WTC11 (cell line): ENCODE measurements around the gene MYLK4. TPM values are rescaled to one million over a fixed set of nuclear protein-coding genes. Genes with fewer than 3 reads are reported as not detected.

Experiments
- ATAC-seq: fragments of 200-7000 bp; cut with Tn5 transposase; 2 replicates; pipeline ENCODE4 v1.10.0; 2021; ENCODE audit warnings: mild to moderate bottlenecking, moderate library complexity
- CTCF ChIA-PET: fragments of 300-600 bp; sonication (Branson Sonifier 250); formaldehyde crosslinking; loops from one replicate; lab custom pipeline; 2021; ENCODE audit warnings: antibody characterized with exemption; lab: Charles Lee
- POLR2A ChIA-PET: fragments of 350-600 bp; sonication (Branson Sonifier 250); formaldehyde crosslinking; loops from one replicate; lab custom pipeline; 2021; ENCODE audit warnings: antibody characterized with exemption; lab: Charles Lee
- DNase-seq: peaks from one replicate; pipeline ENCODE4 v3.0.0; 2021; ENCODE audit warnings: low spot score
- H3K27ac Mint-ChIP-seq: 2 replicates; pipeline ENCODE4 v1.8.0; 2021; ENCODE audit warnings: mixed read lengths
- H3K27me3 Mint-ChIP-seq: 2 replicates; pipeline ENCODE4 v1.8.0; 2021; ENCODE audit warnings: low read depth, mild to moderate bottlenecking, moderate library complexity, mixed read lengths
- H3K36me3 Mint-ChIP-seq: 2 replicates; pipeline ENCODE4 v1.8.0; 2021; ENCODE audit warnings: mixed read lengths
- H3K4me1 Mint-ChIP-seq: 2 replicates; pipeline ENCODE4 v1.8.0; 2022; ENCODE audit warnings: mixed read lengths
- H3K4me3 Mint-ChIP-seq: 2 replicates; pipeline ENCODE4 v1.8.0; 2021; ENCODE audit warnings: mild to moderate bottlenecking, moderate library complexity, mixed read lengths
- H3K9me3 Mint-ChIP-seq: 2 replicates; pipeline ENCODE4 v1.8.0; 2021; ENCODE audit warnings: mixed read lengths
- ATF6 ChIP-seq: sonication (generic); formaldehyde crosslinking; IDR thresholded peaks from 2 replicates; pipeline ENCODE4 v1.8.1; 2023; ENCODE audit warnings: mild to moderate bottlenecking, missing genetic modification reagents
- CREB1 ChIP-seq: sonication (generic); formaldehyde crosslinking; IDR thresholded peaks from 2 replicates; pipeline ENCODE4 v1.8.0; 2023; ENCODE audit warnings: mild to moderate bottlenecking, missing genetic modification reagents
- EMX1 ChIP-seq: fragments of 250-450 bp; sonication (Bioruptor Pico); IDR thresholded peaks from 2 replicates; pipeline ENCODE4 v1.8.0; 2021; ENCODE audit warnings: mild to moderate bottlenecking
- GABPB1 ChIP-seq: sonication (generic); formaldehyde crosslinking; IDR thresholded peaks from 2 replicates; pipeline ENCODE4 v1.8.1; 2023; ENCODE audit warnings: mild to moderate bottlenecking, missing genetic modification reagents
- JAZF1 ChIP-seq: fragments of 250-450 bp; sonication (Bioruptor Pico); IDR thresholded peaks from 2 replicates; pipeline ENCODE4 v1.9.0; 2021; ENCODE audit warnings: moderate library complexity, mild to moderate bottlenecking, inconsistent platforms
- TP53 ChIP-seq: sonication (generic); formaldehyde crosslinking; IDR thresholded peaks from 2 replicates; pipeline ENCODE4 v1.8.1; 2023; ENCODE audit warnings: mild to moderate bottlenecking, missing genetic modification reagents
- USF2 ChIP-seq: sonication (generic); formaldehyde crosslinking; IDR thresholded peaks from 2 replicates; pipeline ENCODE4 v1.8.1; 2023; ENCODE audit warnings: mild to moderate bottlenecking, missing genetic modification reagents, moderate library complexity
- ZBTB21 ChIP-seq: sonication (generic); formaldehyde crosslinking; IDR thresholded peaks from 2 replicates; pipeline ENCODE4 v1.8.1; 2023; ENCODE audit warnings: mild to moderate bottlenecking, missing genetic modification reagents, borderline replicate concordance
- ZNF263 ChIP-seq: sonication (generic); formaldehyde crosslinking; IDR thresholded peaks from 2 replicates; pipeline ENCODE4 v1.8.1; 2022; ENCODE audit warnings: low read depth, mild to moderate bottlenecking, moderate library complexity, missing genetic modification reagents
- total RNA-seq: library from RNA; stranded (reverse); gene quantifications from 3 replicates; pipeline ENCODE4 v1.2.3, GENCODE V29; 2021
- TF ChIP-seq, protein P1 (sequence below): fragments of 200-600 bp; IDR thresholded peaks from 2 replicates; pipeline ENCODE4 v1.8.0; 2022; ENCODE audit warnings: antibody characterized with exemption
- TF ChIP-seq, protein P2 (sequence below): sonication (generic); formaldehyde crosslinking; IDR thresholded peaks from 2 replicates; pipeline ENCODE4 v1.8.1; 2022; ENCODE audit warnings: low read depth, missing genetic modification reagents, borderline replicate concordance
- TF ChIP-seq, protein P3 (sequence below): sonication (generic); formaldehyde crosslinking; IDR thresholded peaks from 2 replicates; pipeline ENCODE4 v1.8.1; 2023; ENCODE audit warnings: mild to moderate bottlenecking, missing genetic modification reagents, moderate library complexity
- TF ChIP-seq, protein P4 (sequence below): sonication (generic); formaldehyde crosslinking; IDR thresholded peaks from 2 replicates; pipeline ENCODE4 v1.8.1; 2023; ENCODE audit warnings: mild to moderate bottlenecking, missing genetic modification reagents

MYLK4 gene
- total RNA-seq, 1 experiment from 2014 or later: 0.13 TPM

- ATAC-seq (peak; percentile 97), DNase-seq (peak; percentile 65)
- 0 out of 2 replicates have a peak, but pooled peaks have one; percentile 22 for TF ChIP-seq GABPB1
- no peak for TF ChIP-seq ATF6
- TF ChIP-seq, protein P1, sequence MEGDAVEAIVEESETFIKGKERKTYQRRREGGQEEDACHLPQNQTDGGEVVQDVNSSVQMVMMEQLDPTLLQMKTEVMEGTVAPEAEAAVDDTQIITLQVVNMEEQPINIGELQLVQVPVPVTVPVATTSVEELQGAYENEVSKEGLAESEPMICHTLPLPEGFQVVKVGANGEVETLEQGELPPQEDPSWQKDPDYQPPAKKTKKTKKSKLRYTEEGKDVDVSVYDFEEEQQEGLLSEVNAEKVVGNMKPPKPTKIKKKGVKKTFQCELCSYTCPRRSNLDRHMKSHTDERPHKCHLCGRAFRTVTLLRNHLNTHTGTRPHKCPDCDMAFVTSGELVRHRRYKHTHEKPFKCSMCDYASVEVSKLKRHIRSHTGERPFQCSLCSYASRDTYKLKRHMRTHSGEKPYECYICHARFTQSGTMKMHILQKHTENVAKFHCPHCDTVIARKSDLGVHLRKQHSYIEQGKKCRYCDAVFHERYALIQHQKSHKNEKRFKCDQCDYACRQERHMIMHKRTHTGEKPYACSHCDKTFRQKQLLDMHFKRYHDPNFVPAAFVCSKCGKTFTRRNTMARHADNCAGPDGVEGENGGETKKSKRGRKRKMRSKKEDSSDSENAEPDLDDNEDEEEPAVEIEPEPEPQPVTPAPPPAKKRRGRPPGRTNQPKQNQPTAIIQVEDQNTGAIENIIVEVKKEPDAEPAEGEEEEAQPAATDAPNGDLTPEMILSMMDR: peak; percentile 43
- ChIA-PET CTCF (interaction anchor here (0.6 to 3.2 kb wide), 56 partner anchors 8 to 1146 kb away, joined by 3 to 68 read pairs (median 5); partner anchors contain the start of genes MYLK4, NQO2, SERPINB1 and WRNIP1), POLR2A (interaction anchor here (0.7 to 1.7 kb wide), 4 partner anchors 9 to 136 kb away, joined by 5 to 8 read pairs (median 6); partner anchors contain the start of gene SERPINB1)
- Mint-ChIP-seq H3K4me1 (peaks cover 13% of the 10 kb centered on the region), H3K36me3 (peaks cover 17% of the 10 kb centered on the region), H3K27ac (peak overlapping the region; percentile 95), H3K4me3 (no peak overlapping the region), H3K27me3 (no peaks in the 10 kb centered on the region), H3K9me3 (no peaks in the 10 kb centered on the region)
These were observed 40.1 kb upstream of the MYLK4 start for GRCh38 chr6:2790588-2791449.

GRCh38 chr6:2786269-2786668, 35.5 kb upstream of the MYLK4 start:
- Mint-ChIP-seq H3K27ac (0 out of 2 replicates have a peak overlapping the region, but pooled peaks have one; percentile 57), H3K27me3 (no peaks in the 10 kb centered on the region), H3K4me3 (no peak overlapping the region), H3K9me3 (no peaks in the 10 kb centered on the region), H3K4me1 (peaks cover 16% of the 10 kb centered on the region), H3K36me3 (peaks cover 26% of the 10 kb centered on the region)
- ChIA-PET CTCF (no interaction called here), POLR2A (no interaction called here)
- TF ChIP-seq, protein P2, sequence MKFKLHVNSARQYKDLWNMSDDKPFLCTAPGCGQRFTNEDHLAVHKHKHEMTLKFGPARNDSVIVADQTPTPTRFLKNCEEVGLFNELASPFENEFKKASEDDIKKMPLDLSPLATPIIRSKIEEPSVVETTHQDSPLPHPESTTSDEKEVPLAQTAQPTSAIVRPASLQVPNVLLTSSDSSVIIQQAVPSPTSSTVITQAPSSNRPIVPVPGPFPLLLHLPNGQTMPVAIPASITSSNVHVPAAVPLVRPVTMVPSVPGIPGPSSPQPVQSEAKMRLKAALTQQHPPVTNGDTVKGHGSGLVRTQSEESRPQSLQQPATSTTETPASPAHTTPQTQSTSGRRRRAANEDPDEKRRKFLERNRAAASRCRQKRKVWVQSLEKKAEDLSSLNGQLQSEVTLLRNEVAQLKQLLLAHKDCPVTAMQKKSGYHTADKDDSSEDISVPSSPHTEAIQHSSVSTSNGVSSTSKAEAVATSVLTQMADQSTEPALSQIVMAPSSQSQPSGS (CRISPR knock-in tag): no peak
- TF ChIP-seq ZNF263 (CRISPR knock-in tag) (no peak), TP53 (CRISPR knock-in tag) (no peak), EMX1 (CRISPR knock-in tag) (no peak), CREB1 (CRISPR knock-in tag) (no peak), ZBTB21 (CRISPR knock-in tag) (no peak), USF2 (CRISPR knock-in tag) (no peak), JAZF1 (no peak)
- TF ChIP-seq, protein P3, sequence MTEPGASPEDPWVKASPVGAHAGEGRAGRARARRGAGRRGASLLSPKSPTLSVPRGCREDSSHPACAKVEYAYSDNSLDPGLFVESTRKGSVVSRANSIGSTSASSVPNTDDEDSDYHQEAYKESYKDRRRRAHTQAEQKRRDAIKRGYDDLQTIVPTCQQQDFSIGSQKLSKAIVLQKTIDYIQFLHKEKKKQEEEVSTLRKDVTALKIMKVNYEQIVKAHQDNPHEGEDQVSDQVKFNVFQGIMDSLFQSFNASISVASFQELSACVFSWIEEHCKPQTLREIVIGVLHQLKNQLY: no peak
- TF ChIP-seq, protein P4, sequence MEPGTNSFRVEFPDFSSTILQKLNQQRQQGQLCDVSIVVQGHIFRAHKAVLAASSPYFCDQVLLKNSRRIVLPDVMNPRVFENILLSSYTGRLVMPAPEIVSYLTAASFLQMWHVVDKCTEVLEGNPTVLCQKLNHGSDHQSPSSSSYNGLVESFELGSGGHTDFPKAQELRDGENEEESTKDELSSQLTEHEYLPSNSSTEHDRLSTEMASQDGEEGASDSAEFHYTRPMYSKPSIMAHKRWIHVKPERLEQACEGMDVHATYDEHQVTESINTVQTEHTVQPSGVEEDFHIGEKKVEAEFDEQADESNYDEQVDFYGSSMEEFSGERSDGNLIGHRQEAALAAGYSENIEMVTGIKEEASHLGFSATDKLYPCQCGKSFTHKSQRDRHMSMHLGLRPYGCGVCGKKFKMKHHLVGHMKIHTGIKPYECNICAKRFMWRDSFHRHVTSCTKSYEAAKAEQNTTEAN (CRISPR knock-in tag): no peak
- ATAC-seq: no peak
- no peak for DNase-seq
